HFF-Myc (cell line): ENCODE measurements around the gene SYT6.
A peak's percentile ranks its signal among the peaks of the same experiment; 100 is the strongest.

Experiments
- DNase-seq: peaks from one replicate; pipeline ENCODE4 v3.0.0-alpha.2; 2011; ENCODE audit warnings: low read depth; ENCODE audit errors: extremely low read depth
- H3K4me3 ChIP-seq: replicated peaks from 2 replicates; pipeline ENCODE4 v1.5.1; 2011; ENCODE audit warnings: low read depth, mild to moderate bottlenecking, control low read depth, low read length
- TF ChIP-seq, protein P1 (sequence below): IDR thresholded peaks from 2 replicates; pipeline ENCODE4 v1.5.1; 2012; ENCODE audit warnings: mild to moderate bottlenecking, low read depth, low read length, control low read depth; ENCODE audit errors: missing control alignments

SYT6 gene

DNA sequence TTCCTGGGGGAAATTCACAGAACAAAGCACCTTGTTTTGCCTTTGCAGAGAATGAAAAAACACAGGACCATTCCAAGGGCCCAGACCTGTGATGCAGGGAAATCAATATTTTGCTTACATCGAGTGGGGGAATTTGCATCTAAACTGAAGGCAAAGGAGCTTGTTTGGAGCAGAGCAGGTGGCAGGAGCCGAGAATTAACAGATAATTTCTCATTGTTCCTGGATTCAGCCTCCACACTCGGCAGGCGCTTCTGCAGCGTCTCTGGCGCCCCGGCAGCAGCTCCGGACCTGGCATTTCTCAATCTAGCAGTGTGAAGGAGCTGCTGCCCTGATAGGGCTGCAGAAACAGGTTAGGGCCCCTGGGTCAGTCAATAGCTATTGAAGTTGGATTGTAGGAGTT lies 2.0 kb upstream of the SYT6 start:
- TF ChIP-seq, protein P1, sequence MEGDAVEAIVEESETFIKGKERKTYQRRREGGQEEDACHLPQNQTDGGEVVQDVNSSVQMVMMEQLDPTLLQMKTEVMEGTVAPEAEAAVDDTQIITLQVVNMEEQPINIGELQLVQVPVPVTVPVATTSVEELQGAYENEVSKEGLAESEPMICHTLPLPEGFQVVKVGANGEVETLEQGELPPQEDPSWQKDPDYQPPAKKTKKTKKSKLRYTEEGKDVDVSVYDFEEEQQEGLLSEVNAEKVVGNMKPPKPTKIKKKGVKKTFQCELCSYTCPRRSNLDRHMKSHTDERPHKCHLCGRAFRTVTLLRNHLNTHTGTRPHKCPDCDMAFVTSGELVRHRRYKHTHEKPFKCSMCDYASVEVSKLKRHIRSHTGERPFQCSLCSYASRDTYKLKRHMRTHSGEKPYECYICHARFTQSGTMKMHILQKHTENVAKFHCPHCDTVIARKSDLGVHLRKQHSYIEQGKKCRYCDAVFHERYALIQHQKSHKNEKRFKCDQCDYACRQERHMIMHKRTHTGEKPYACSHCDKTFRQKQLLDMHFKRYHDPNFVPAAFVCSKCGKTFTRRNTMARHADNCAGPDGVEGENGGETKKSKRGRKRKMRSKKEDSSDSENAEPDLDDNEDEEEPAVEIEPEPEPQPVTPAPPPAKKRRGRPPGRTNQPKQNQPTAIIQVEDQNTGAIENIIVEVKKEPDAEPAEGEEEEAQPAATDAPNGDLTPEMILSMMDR = no peak
- no peak overlapping the region for H3K4me3 ChIP-seq

DNA sequence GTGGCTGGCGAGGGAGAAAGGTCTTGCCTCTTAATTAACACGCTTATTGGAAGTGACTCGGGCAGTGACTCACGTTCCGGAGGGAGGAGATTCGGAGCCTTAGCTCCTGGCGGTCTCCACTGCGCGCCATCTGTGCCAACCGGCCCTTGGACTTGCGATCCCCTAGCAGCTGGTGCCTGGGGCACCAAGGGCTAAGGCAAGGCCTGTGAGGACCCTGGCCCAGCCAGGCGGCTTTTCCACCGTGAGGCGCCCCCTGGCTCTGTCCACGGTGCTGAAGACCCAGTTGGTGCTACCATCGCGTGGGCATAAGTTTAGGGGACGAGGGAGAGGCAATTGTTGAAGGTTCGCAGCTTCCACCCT lies 1.3 kb upstream of the SYT6 start:
- DNase-seq = peak; percentile 17
- TF ChIP-seq, protein P1 = no peak

More for the DNA sequence above, 2.0 kb upstream of the SYT6 start:
- no peak for DNase-seq

DNA sequence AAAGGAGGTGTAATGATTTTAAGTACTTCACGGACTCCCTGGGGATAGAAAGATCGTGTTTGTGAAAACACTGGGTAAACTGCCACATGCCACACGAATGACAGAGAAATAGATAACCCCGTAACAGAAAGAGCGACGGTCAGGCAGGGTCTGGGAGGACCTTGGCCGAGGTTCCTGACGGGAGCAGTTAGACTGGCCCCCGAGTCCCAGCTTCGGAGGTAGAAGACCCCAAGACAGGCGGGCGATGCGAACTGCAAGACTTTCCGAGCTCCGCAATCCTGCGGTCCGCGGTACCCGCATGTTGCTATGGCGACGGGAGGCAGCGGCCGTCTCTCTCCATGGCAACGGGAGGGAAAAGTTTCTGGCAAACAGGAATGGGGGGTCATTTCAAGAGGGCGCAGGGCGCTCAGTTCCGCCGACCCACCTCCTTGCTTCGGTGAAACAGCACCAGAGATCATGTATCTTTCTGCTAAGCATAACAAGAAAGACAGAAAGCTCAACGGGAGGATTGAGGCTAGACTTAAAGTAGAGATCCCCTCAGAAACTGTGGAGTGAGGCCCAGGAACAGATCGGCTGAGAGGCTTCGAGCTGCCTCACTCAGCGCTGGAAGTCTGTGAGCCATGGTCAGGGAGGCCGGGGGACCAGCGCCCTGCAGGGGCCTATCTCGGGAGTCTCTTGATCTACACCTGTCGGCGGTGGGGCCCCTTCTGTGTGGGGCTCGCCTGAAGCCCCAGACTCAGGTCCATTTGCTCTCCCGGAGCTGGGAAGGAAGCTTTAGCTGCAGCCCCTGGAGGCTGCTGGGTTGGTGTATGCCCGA lies 685 bp upstream of the SYT6 start:
- DNase-seq = no peak
- TF ChIP-seq, protein P1 = no peak
- H3K4me3 ChIP-seq = no peak overlapping the region

More for the DNA sequence above, 1.3 kb upstream of the SYT6 start:
- H3K4me3 ChIP-seq = no peak overlapping the region

DNA sequence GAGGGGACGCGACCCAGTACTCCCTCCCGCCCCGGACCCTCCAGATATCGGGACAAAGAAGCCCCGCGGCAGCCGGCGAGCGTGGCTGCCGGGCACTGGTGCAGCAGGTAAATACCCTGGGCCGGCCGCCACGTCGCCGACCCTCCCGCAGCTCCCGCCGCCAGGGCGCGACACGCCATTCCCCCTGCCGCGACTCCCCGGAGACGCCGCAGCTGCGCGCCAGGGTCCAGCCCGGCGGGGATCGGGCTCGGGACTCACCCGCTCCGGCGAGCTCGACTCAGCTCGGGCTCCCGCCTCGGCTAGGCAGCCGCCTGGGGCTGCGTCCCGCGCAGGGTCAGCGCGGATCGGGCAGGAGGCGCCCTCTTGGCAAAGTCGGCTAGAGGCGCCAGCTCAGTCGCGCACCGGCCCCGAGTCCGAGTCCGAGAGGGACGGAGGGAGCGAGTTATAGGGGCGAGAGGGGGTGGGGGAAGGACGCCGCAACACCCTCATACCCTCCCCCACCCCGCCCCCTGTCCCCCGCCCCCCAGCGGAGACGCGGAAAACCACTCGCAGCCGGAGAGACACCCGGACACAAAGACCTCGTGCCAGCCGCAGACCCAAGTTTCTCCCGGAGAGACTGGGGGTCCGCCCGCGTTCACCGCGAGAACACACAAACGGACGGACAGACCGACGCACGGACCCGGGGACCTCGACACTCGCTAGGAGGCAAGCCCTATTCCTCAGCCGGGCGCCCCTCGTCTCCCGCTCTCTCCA lies 985 bp downstream of the SYT6 start:
- H3K4me3 ChIP-seq = peak overlapping the region; percentile 16; the same call in 1 of the 2 replicates
- DNase-seq = no peak
- TF ChIP-seq, protein P1 = no peak

DNA sequence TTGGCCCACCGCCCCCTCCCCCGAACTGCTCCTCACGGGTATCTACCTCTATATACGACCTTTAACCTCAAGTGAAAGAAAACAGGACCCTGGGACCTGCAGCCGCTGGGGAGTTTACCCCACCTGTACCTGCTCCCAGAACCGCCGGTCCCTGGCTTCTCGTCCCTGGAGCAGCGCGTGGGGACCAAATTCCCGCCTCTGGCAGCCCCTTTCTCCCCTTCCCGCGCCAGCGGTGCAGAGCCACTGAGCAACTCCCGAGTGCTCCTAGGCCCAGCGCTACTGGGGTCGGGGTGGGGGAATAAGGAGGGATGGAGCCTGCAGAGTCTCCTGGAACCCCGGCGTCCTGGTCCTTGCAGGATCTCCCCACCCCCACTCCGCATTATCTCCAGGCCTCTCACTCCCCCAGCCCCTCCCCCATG lies 1.6 kb downstream of the SYT6 start:
- H3K4me3 ChIP-seq = no peak overlapping the region
- TF ChIP-seq, protein P1 = no peak
- DNase-seq = no peak

DNA sequence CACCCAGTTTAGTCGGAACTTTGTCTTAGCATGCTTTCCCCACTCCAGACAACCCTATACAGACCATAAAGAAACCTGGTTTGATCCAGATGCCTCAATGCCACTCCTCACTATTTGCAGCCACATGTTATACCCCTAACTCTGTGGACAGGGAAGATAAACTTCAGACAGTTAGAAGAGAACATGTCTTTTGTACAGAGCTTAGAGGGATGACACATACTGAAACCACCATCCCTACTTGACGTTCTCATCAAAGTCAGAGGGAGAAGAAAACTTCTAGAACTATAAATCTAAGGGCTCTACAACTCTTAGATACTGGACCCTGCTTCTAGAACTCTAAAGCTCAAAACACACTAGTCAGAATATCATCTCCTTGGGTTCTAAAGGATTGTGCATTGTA lies 3.7 kb downstream of the SYT6 start:
- no peak overlapping the region for H3K4me3 ChIP-seq
- DNase-seq = no peak
- TF ChIP-seq, protein P1 = no peak
